ENCODE data around the gene KCNG4. TPM values are rescaled to one million over a fixed set of nuclear protein-coding genes. Genes with fewer than 3 reads are reported as not detected.

The KCNG4 gene
- total and polyA plus RNA-seq, 2 donors (not counting 1 experiment from before 2014, with no cell fraction given): not detected

DNA sequence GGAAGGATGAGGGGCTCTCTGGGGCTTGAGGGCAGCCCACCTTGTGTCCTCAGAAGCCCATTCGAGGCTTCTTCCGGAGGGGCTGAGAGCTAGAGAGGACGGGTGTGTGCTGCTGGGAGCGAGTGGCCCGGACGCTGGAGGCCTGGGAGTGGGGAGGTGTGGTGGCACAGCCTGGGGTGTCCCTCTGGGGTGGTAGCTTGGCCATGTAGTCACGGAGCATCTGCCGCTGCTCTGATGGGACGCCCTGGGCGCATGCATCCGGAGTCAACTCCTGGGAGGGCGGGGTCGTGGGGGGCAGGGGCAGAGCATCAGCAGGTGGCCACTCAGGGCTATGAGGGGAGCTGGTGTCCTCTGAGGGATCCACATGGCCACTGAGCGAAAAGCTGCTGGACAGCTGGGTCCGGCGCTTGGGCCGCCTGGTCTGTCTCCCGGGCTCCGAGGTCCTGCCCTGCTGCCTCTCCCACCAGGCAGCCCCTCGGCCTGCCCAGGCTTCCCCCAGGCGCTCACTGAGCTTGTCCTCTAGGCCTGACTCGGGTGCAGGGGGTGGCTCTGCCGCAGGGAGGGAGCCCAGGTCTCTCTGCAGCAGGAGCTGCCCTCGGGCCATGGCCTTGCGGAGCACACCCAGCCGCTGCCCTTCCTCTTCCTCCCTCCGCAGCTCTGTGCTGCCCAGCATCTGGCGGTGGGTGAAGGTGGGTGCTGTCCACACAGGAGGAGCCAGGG is 60.8 kb downstream of the KCNG4 start:
- Histone ChIP-seq H2AFZ (ENCODE audit: low read length) (no peak overlapping the region), H3K36me3 (ENCODE audit: control insufficient read depth, insufficient read depth, low read length) (peaks cover 29% of the 10 kb centered on the region)
- no peak for DNase-seq (ENCODE audit: low read depth in 2 of 2)

GRCh38 chr16:84178146-84178765 is 61.6 kb downstream of the KCNG4 start:
- no peak overlapping the region for H2AFZ ChIP-seq (ENCODE audit: low read length)
- TF ChIP-seq EZH2 (IDR thresholded peaks at IDR 0.05; ENCODE audit: low read length, missing control alignments): no peak
- no peak for TF ChIP-seq CTCF (conservative IDR thresholded peaks at IDR 0.05 in 1 of 2, IDR thresholded peaks at IDR 0.05 in 1 of 2; ENCODE audit: low read depth in 1 of 2, low read length in 2 of 2)
- no peak overlapping the region for H3K4me2 ChIP-seq (ENCODE audit: extremely low read depth, insufficient read depth, low read length)
- no peaks in the 10 kb centered on the region for H3K79me2 ChIP-seq (ENCODE audit: control insufficient read depth, insufficient read depth, low read length)
- H3K4me3 ChIP-seq (replicated peaks in 1 of 4; ENCODE audit: control extremely low read depth in 1 of 4, insufficient read depth in 1 of 4, low read depth in 3 of 4, low read length in 4 of 4): no peak overlapping the region
- no peaks in the 10 kb centered on the region for H3K27me3 ChIP-seq (ENCODE audit: control insufficient read depth, insufficient read depth, low read length)
- DNase-seq (ENCODE audit: low read depth in 2 of 2): no peak
- H3K9me3 ChIP-seq (ENCODE audit: control insufficient read depth, insufficient read depth, low read depth, low read length): no peaks in the 10 kb centered on the region
- no peak overlapping the region for H3K9ac ChIP-seq (ENCODE audit: insufficient read depth, low read length)
- no peaks in the 10 kb centered on the region for H4K20me1 ChIP-seq (ENCODE audit: control insufficient read depth, extremely low read depth, insufficient read depth, low read length)
- no peak overlapping the region for H3K27ac ChIP-seq (ENCODE audit: insufficient read depth, low read length)
- H3K36me3 ChIP-seq (ENCODE audit: control insufficient read depth, insufficient read depth, low read length): peaks cover 27% of the 10 kb centered on the region
- peaks cover 27% of the 10 kb centered on the region for H3K4me1 ChIP-seq (ENCODE audit: control insufficient read depth, extremely low read depth, insufficient read depth, low read length)

More for the DNA sequence above, 60.8 kb downstream of the KCNG4 start:
- Histone ChIP-seq H3K9me3 (ENCODE audit: control insufficient read depth, insufficient read depth, low read depth, low read length) (no peaks in the 10 kb centered on the region), H3K27ac (ENCODE audit: insufficient read depth, low read length) (no peak overlapping the region), H3K4me1 (ENCODE audit: control insufficient read depth, extremely low read depth, insufficient read depth, low read length) (peaks cover 27% of the 10 kb centered on the region), H3K79me2 (ENCODE audit: control insufficient read depth, insufficient read depth, low read length) (no peaks in the 10 kb centered on the region), H3K4me2 (ENCODE audit: extremely low read depth, insufficient read depth, low read length) (no peak overlapping the region), H4K20me1 (ENCODE audit: control insufficient read depth, extremely low read depth, insufficient read depth, low read length) (no peaks in the 10 kb centered on the region), H3K9ac (ENCODE audit: insufficient read depth, low read length) (no peak overlapping the region), H3K27me3 (ENCODE audit: control insufficient read depth, insufficient read depth, low read length) (no peaks in the 10 kb centered on the region), H3K4me3 (replicated peaks in 1 of 4; ENCODE audit: control extremely low read depth in 1 of 4, insufficient read depth in 1 of 4, low read depth in 3 of 4, low read length in 4 of 4) (no peak overlapping the region)
- TF ChIP-seq EZH2 (IDR thresholded peaks at IDR 0.05; ENCODE audit: low read length, missing control alignments) (no peak), CTCF (conservative IDR thresholded peaks at IDR 0.05 in 1 of 2, IDR thresholded peaks at IDR 0.05 in 1 of 2; ENCODE audit: low read depth in 1 of 2, low read length in 2 of 2) (no peak)

DNA sequence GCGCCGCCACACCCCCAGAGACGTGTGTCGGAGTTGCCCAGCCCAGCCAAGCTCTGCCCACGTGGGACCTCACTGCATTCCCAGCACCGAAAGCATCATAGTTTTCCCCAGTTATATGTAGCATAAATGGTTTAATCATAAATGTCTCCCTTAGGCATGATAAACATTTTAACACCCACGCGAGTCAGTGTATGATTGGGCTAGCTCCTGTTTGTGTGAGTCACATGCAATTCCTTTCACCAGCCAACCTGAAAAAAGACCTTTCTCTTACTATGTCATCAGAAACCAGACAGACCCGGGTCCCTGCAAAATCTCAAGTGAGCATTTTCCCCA is 62.1 kb downstream of the KCNG4 start:
- Histone ChIP-seq H3K4me3 (replicated peaks in 1 of 4; ENCODE audit: control extremely low read depth in 1 of 4, insufficient read depth in 1 of 4, low read depth in 3 of 4, low read length in 4 of 4) (no peak overlapping the region), H3K4me1 (ENCODE audit: control insufficient read depth, extremely low read depth, insufficient read depth, low read length) (peaks cover 27% of the 10 kb centered on the region), H4K20me1 (ENCODE audit: control insufficient read depth, extremely low read depth, insufficient read depth, low read length) (no peaks in the 10 kb centered on the region), H3K9ac (ENCODE audit: insufficient read depth, low read length) (peak overlapping the region; percentile 4), H3K27me3 (ENCODE audit: control insufficient read depth, insufficient read depth, low read length) (no peaks in the 10 kb centered on the region), H2AFZ (ENCODE audit: low read length) (no peak overlapping the region), H3K9me3 (ENCODE audit: control insufficient read depth, insufficient read depth, low read depth, low read length) (no peaks in the 10 kb centered on the region), H3K27ac (ENCODE audit: insufficient read depth, low read length) (peak overlapping the region; percentile 61), H3K79me2 (ENCODE audit: control insufficient read depth, insufficient read depth, low read length) (no peaks in the 10 kb centered on the region), H3K4me2 (ENCODE audit: extremely low read depth, insufficient read depth, low read length) (no peak overlapping the region), H3K36me3 (ENCODE audit: control insufficient read depth, insufficient read depth, low read length) (peaks cover 22% of the 10 kb centered on the region)
- DNase-seq (ENCODE audit: low read depth in 2 of 2): peak in 1 of 2 donors; percentile 86
- TF ChIP-seq EZH2 (IDR thresholded peaks at IDR 0.05; ENCODE audit: low read length, missing control alignments): no peak
- TF ChIP-seq CTCF (conservative IDR thresholded peaks at IDR 0.05 in 1 of 2, IDR thresholded peaks at IDR 0.05 in 1 of 2; ENCODE audit: low read depth in 1 of 2, low read length in 2 of 2): no peak

Data from fibroblast of lung (primary cell).